ENCODE results near the gene ZNFX1.

GRCh38 chr20:49290608-49291191, 12.8 kb upstream of the ZNFX1 start:
- TF ChIP-seq CTCF (IDR thresholded peaks at IDR 0.05) (no peak), POLR2A (IDR thresholded peaks at IDR 0.05) (no peak)

Data from heart left ventricle (tissue), 13 donors.